Neural progenitor cell (in vitro differentiated cells): ENCODE data around the gene GMFB.

Source experiments
- EZH2 ChIP-seq: fragments of 200-600 bp; sonication (generic); IDR thresholded peaks from 2 replicates; pipeline ENCODE4 v1.6.1; 2017; ENCODE audit warnings: antibody characterized with exemption, mild to moderate bottlenecking, moderate library complexity
- EZH2phosphoT487 ChIP-seq: fragments of 200-600 bp; sonication (generic); IDR thresholded peaks from 2 replicates; pipeline ENCODE4 v1.6.1; 2017; ENCODE audit warnings: antibody characterized with exemption
- TF ChIP-seq, protein P1 (sequence below): fragments of 200-600 bp; sonication (generic); IDR thresholded peaks from 2 replicates; pipeline ENCODE4 v1.5.1; 2017; ENCODE audit warnings: antibody characterized with exemption, mild to moderate bottlenecking

- TF ChIP-seq, protein P1, sequence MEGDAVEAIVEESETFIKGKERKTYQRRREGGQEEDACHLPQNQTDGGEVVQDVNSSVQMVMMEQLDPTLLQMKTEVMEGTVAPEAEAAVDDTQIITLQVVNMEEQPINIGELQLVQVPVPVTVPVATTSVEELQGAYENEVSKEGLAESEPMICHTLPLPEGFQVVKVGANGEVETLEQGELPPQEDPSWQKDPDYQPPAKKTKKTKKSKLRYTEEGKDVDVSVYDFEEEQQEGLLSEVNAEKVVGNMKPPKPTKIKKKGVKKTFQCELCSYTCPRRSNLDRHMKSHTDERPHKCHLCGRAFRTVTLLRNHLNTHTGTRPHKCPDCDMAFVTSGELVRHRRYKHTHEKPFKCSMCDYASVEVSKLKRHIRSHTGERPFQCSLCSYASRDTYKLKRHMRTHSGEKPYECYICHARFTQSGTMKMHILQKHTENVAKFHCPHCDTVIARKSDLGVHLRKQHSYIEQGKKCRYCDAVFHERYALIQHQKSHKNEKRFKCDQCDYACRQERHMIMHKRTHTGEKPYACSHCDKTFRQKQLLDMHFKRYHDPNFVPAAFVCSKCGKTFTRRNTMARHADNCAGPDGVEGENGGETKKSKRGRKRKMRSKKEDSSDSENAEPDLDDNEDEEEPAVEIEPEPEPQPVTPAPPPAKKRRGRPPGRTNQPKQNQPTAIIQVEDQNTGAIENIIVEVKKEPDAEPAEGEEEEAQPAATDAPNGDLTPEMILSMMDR: no peak
- TF ChIP-seq EZH2 (no peak), EZH2phosphoT487 (no peak)
Measured at GRCh38 chr14:54486685-54487084, 2.1 kb downstream of the GMFB start.
